ENCODE results near the gene DSG2.

The DSG2 gene

GRCh38 chr18:31592506-31593157 is 94.7 kb downstream of the DSG2 start:
- DNase-seq: no peak

GRCh38 chr18:31595121-31595771 is 97.3 kb downstream of the DSG2 start:
- DNase-seq: no peak

- no peak for DNase-seq
These were observed 98.3 kb downstream of the DSG2 start for GRCh38 chr18:31596081-31596872.

- DNase-seq: no peak
These were observed 100.2 kb downstream of the DSG2 start for GRCh38 chr18:31598021-31598805.
